Stromal cell of bone marrow (primary cell): ENCODE results near the gene ST8SIA6.
A peak's percentile ranks its signal among the peaks of the same experiment; 100 is the strongest.
"Not testable (repeated sequence)": the region's sequence is repeated elsewhere in the genome, so short reads cannot be mapped to it uniquely, and the experiment has no call there.

ENCODE experiments used
- DNase-seq: peaks from one replicate; pipeline ENCODE4 v3.0.0-alpha.2; 2012; ENCODE audit warnings: low read depth

The ST8SIA6 gene

GRCh38 chr10:17457083-17457482 lies 2.7 kb upstream of the ST8SIA6 start:
- DNase-seq: no peak

GRCh38 chr10:17456032-17456548 lies 1.7 kb upstream of the ST8SIA6 start:
- no peak for DNase-seq

- no peak for DNase-seq
Measured at GRCh38 chr10:17455015-17455520, 673 bp upstream of the ST8SIA6 start.

GRCh38 chr10:17453373-17454091 lies 863 bp downstream of the ST8SIA6 start:
- no peak for DNase-seq

GRCh38 chr10:17453035-17453372 lies 1.4 kb downstream of the ST8SIA6 start:
- DNase-seq: no peak

GRCh38 chr10:17452060-17452841 lies 2.1 kb downstream of the ST8SIA6 start:
- DNase-seq: no peak

- no peak for DNase-seq
Measured at GRCh38 chr10:17450024-17450423, 4.4 kb downstream of the ST8SIA6 start.

GRCh38 chr10:17445400-17445998 lies 8.9 kb downstream of the ST8SIA6 start:
- no peak for DNase-seq

- DNase-seq: no peak
Measured at GRCh38 chr10:17444388-17444714, 10.0 kb downstream of the ST8SIA6 start.

- DNase-seq: no peak
Measured at GRCh38 chr10:17443707-17444387, 10.5 kb downstream of the ST8SIA6 start.

GRCh38 chr10:17438583-17438982 lies 15.8 kb downstream of the ST8SIA6 start:
- DNase-seq: no peak

- DNase-seq: not testable (repeated sequence)
Measured at GRCh38 chr10:17436578-17436977, 17.8 kb downstream of the ST8SIA6 start.

GRCh38 chr10:17435953-17436352 lies 18.4 kb downstream of the ST8SIA6 start:
- no peak for DNase-seq

- DNase-seq: no peak
Measured at GRCh38 chr10:17435187-17435586, 19.2 kb downstream of the ST8SIA6 start.

GRCh38 chr10:17432723-17433122 lies 21.7 kb downstream of the ST8SIA6 start:
- no peak for DNase-seq

GRCh38 chr10:17431871-17432311 lies 22.5 kb downstream of the ST8SIA6 start:
- peak; percentile 47 for DNase-seq

- DNase-seq: peak; percentile 64
Measured at GRCh38 chr10:17430647-17431355, 23.6 kb downstream of the ST8SIA6 start.

- DNase-seq: no peak
Measured at GRCh38 chr10:17429490-17429889, 24.9 kb downstream of the ST8SIA6 start.

GRCh38 chr10:17428351-17429097 lies 25.9 kb downstream of the ST8SIA6 start:
- DNase-seq: no peak

GRCh38 chr10:17427666-17428350 lies 26.6 kb downstream of the ST8SIA6 start:
- DNase-seq: no peak
